ENCODE results near the gene MMP15.

Gene MMP15

DNA sequence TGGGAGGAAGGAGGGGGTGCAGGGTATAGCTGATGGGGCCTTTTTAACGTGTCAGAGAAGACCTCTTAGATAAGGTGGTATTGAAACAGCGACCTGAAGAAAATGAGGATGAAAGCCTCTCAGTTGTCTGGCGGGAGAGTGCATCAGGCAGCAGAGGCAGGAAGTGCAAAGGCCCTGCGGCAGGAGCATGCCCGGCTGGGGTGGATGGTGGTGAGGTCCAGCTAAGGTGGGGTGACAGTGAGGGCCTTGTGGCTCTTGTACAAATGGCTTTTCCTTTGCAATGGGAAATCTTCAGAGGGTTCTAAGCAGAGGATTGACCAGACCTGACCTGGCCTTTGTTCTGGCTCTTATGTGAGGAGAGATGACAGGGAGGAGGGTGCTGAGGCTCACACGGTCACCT is 11.4 kb downstream of the MMP15 start:
- DNase-seq = no peak

DNA sequence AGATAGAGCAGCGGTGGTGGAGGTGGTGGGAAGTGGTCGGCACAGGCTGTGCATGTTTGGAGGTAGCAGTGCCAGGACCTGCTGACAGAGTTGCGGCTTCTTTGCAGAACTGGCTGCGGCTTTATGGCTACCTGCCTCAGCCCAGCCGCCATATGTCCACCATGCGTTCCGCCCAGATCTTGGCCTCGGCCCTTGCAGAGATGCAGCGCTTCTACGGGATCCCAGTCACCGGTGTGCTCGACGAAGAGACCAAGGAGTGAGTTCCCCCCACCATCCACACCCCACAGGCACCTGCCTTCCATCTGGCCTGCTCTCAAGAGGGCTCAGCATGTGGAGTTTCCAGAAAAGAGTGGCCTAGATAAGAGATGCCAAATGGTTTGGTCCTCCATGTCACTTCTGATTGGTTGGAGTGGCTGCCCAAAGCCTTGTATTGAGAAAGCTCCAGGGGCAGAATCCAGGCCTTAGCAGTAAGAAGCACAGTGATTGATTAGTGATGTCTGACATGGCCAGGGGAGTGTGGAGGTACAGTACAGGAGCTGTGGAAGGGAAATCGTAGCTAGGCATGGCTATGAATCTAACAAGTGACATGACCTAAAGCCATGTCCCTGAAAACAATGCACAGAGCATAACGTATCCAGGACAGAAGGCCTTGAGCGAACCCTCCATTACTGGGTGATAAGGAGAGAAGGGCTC is 12.0 kb downstream of the MMP15 start:
- DNase-seq = no peak

DNA sequence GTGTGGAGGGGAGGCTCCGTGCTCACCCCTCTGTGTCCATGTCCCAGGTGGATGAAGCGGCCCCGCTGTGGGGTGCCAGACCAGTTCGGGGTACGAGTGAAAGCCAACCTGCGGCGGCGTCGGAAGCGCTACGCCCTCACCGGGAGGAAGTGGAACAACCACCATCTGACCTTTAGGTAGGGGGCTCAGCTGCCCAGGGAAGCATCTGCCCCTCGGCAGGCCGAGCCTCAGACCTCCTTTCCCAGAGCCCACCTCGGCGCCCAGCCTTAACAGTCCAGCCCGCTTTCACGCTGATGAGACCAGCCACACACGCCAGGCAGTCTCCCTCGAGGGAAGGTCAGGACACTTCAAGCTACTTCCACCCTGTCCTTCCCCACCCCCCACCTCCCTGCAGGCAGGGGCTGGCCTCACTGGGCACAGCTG is 12.7 kb downstream of the MMP15 start:
- DNase-seq = no peak

GRCh38 chr16:58039829-58040495 is 14.4 kb downstream of the MMP15 start:
- DNase-seq = no peak

DNA sequence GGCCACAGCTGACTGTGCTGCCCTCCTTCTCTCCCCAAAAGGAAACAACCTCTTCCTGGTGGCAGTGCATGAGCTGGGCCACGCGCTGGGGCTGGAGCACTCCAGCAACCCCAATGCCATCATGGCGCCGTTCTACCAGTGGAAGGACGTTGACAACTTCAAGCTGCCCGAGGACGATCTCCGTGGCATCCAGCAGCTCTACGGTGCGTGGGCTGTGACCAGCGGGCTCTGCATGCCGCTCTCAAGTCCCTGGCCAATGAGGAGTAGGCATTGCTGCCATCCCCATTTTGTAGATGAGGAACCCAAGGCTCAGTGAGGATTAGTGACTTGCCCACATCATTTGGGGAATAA is 14.9 kb downstream of the MMP15 start:
- no peak for DNase-seq

- no peak for DNase-seq
Observed at GRCh38 chr16:58040945-58041627, 15.5 kb downstream of the MMP15 start.

- no peak for DNase-seq
Observed at GRCh38 chr16:58041628-58041955, 16.0 kb downstream of the MMP15 start.

- no peak for DNase-seq
Observed at GRCh38 chr16:58042001-58042885, 16.7 kb downstream of the MMP15 start.

GRCh38 chr16:58042886-58043515 is 17.4 kb downstream of the MMP15 start:
- DNase-seq = no peak

DNA sequence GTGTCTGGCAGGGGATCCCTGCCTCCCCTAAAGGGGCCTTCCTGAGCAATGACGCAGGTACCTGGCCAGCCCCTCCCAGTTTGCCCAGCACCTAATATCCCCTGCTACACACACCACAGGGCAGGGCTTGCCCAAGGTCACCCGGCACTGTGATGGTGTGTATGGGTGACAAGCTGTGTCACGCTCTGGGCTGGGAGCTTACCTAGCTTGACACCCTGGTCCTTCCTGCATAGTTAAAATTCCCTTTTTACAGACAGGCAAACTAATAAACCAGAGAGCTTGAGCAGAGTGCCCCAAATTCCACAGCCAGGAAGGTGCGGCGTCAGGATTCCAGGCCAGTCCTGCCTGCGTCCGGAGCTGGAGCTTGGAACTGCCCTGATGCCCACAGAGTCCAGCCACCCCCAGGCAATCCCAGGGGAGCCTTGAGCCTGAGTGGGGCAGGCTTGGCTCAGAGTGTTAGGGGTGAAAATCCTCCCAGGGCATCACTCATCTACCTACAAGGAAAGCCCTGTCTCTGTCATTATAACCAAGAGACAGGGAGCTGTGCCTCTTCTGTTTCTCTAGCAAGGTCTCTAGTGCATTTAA is 18.1 kb downstream of the MMP15 start:
- DNase-seq = no peak

GRCh38 chr16:58044266-58045019 is 18.9 kb downstream of the MMP15 start:
- no peak for DNase-seq

DNA sequence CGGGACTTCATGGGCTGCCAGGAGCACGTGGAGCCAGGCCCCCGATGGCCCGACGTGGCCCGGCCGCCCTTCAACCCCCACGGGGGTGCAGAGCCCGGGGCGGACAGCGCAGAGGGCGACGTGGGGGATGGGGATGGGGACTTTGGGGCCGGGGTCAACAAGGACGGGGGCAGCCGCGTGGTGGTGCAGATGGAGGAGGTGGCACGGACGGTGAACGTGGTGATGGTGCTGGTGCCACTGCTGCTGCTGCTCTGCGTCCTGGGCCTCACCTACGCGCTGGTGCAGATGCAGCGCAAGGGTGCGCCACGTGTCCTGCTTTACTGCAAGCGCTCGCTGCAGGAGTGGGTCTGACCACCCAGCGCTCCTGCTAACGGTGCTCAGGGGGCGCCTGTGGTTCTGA is 19.5 kb downstream of the MMP15 start:
- DNase-seq = no peak

DNA sequence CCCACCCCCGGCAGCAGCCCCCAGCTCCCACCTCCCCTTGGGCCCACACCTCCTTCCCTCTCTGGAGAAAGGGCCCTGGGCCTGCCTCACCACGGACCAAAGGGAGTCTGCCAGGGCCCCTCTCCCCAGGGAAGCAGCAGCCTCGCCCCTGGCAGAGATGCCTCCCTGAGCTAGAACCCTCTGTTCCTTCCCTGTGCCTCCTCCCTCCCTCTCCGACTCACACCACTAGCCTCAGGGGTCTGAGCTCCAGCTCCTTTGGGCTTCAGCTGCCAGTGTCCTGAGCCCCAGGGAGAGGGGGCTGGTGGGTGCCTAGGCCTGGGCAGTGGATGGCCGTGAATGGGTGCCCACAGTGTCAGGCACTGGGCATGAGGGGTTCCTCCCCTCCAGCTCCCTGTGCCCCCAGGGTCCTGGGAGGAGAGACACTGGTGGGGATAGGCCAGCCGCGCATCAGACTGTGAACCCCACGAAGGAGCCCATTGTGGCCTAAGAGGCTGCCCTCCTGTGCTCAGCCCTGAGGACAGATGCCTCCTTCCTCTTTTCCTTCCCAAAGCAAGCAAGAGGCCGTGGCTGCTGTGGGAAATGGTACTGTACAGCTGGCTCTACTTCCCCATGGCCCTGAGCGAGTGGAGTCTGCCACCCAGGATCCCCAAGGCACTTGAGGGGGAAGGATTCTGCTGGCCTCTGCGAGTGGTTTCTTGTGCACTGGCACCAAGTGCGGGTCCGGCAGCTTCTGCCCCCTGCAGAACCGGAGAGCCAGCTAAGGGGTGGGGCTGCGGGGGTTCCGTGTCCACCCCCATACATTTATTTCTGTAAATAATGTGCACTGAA is 20.7 kb downstream of the MMP15 start:
- DNase-seq = no peak

GRCh38 chr16:58046936-58047335 is 21.4 kb downstream of the MMP15 start:
- DNase-seq = no peak

DNA sequence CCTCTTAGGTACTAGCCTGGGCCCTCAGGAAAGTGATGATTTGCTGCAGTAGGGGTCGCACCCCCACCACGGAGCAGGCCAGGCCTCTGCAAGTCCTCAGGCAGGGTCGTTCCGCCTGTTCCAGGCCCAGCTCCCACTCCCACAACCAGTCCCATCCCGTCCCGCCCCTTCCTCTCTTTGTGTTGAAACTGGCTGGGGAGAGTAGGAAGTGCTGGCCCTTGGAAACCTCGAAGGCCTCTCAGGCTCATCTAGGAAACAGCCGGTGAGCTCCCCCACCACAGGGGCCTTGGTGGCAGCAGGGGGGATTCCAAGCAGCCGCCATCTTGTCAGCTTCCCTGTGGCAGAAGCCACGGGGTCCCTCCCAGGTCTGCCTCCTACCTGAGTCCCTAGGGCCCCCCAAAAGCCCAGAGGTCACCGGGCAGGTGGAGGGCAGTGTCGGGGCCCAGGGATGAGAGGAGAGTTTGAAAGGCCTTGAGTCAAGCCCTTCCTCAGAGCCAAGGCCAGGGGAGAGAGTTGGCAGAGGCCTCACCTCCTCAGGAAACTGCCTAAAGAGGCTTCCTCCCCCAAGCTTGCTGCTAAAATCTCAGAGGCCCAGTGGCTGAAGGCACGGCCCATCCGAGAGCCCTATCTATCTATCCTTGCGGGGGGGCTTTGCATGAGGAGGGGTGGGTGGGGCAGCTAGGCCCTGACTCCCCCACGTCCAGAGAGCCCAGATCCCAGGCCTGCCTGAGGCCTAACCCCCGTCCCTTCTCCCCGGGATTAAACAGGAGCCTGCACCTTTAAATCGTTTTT is 22.2 kb downstream of the MMP15 start:
- DNase-seq = no peak

DNA sequence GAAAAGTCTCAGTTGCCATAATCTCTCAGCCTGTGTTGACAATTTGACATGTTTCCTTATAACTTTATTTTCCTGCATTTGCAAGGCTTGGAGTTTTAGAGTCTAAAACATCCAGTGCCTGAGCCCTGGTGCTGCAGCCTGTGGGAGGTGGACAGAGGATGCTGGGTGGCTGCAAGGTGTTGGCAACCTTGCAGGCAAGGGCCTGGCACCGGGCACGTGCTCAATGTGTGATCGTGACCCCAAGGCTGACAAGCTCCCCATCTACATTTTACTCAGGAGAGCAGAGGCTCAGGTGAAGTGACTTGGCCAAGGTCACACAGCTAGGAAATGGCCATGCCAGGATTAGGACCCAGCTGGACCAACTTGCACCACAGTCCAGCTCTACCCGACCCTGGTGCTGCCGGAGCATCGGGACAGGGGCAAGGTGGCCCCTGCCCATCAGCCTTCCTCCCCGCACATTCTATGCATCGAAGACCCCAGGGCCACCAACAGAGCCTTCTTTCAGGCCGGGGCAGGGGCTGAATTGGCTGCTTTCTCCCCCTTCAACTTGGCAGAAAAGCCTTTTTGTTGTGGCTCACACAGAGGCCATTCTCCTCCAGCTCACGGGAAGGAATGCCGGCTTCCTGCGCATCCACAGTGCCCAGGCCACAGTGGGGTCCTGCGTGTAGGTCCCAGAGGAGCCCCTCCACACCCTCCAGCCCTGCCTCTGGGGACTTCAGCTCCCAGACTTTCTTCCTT is 23.1 kb downstream of the MMP15 start:
- DNase-seq = no peak

- DNase-seq = no peak
Observed at GRCh38 chr16:58049232-58050185, 24.0 kb downstream of the MMP15 start.

DNA sequence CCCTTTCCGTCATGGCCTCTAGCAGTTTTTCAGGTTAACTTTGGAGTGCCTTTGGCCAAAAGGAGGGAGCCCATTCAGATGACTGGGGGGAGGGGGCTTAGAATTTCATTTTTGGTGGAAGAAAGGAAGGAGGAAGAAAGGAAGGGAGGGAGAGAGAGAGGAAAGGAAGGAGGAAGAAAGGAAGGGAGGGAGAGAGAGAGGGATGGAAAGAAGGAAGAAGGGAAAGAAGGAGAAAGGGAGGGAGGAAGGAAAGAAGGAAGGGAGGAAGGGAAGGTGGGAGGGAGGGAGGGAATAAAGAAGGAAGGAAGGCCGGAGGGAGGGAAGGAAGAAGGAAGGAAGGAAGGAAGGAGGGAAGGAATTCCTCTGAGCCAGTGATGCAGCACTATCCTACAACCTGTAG is 25.7 kb downstream of the MMP15 start:
- no peak for DNase-seq

Data from activated gamma-delta T cell treated with Interleukin-2 at 50 U/mL for 16 hours (primary cell).